Pancreas (tissue), 10 donors: ENCODE results near the gene TMEM255B. TPM values are rescaled to one million over a fixed set of nuclear protein-coding genes. Genes with fewer than 3 reads are reported as not detected.
A peak's percentile ranks its signal among the peaks of the same experiment; 100 is the strongest.

ENCODE experiments used
- ATAC-seq, 4 donors: fragments of 200-7000 bp; cut with Tn5 transposase; one replicate each; pipeline versions ENCODE4 v1.8.0 to v1.9.1; 2020; ENCODE audit warnings: mild to moderate bottlenecking in 4 of 4, moderate library complexity in 4 of 4
- DNase-seq, 6 donors: peaks; one replicate each; pipeline ENCODE4 v3.0.0-alpha.2; 2020
- FAIRE-seq: peaks from 2 replicates; lab custom pipeline; 2012; peaks lifted over from hg19 to GRCh38; lab: Jason Lieb, UNC
- H3K27ac ChIP-seq, 4 donors: fragments of 200-600 bp; sonication (generic); 1 replicate in 3 of 4; 2 replicates in 1 of 4; pipeline versions ENCODE4 v1.5.0 to v1.8.0; 2020
- H3K27me3 ChIP-seq, 4 donors: fragments of 200-600 bp; one replicate each; pipeline ENCODE4 v1.8.0; 2021
- H3K36me3 ChIP-seq, 3 donors: fragments of 200-600 bp; sonication (generic) in 1 of 3; one replicate each; pipeline versions ENCODE4 v1.5.0 to v1.8.0; 2020 to 2021
- H3K4me1 ChIP-seq, 3 donors: fragments of 200-600 bp; one replicate each; pipeline ENCODE4 v1.8.0; 2021
- H3K4me3 ChIP-seq, 4 donors: fragments of 200-600 bp; sonication (generic) in 2 of 4; one replicate each; pipeline versions ENCODE4 v1.5.0 to v1.8.0; 2020 to 2021
- H3K9me3 ChIP-seq, 4 donors: fragments of 200-600 bp; one replicate each; pipeline ENCODE4 v1.8.0; 2021
- CTCF ChIP-seq, 4 donors: fragments of 200-600 bp; sonication (generic) in 3 of 4; IDR thresholded peaks; one replicate each; pipeline versions ENCODE4 v1.5.0 to v1.8.0; 2021; ENCODE audit warnings: antibody characterized with exemption in 4 of 4
- WGBS, 2 donors: extraction: QIAGEN DNeasy Blood & Tissue Kit; methylation state at CpG; one replicate each; pipeline ENCODE4 v1.1.7; 2013; 5-methylcytosine and 5-hydroxymethylcytosine counted together
- intact Hi-C, 3 donors: fragments of 100-400 bp; cut with DNase I; formaldehyde crosslinking; loops; one replicate each; pipeline versions ENCODE4 v1.11.1 to v1.14.2; 2022
- polyA plus RNA-seq, 2 donors: library from polyadenylated mRNA; stranded (reverse); fragments of 200-250 nt; gene quantifications; one replicate each; pipeline ENCODE4 v1.2.3, GENCODE V29; 2013
- total RNA-seq, 6 donors: library from RNA; stranded (reverse); fragmentation: NEBNext Ultra II Directional in 4 of 6; extraction: Animal tissue kit (Norgen Biotek cat#: 25700) in 4 of 6; gene quantifications; one replicate each; pipeline versions ENCODE4 v1.2.1 to v1.2.4, GENCODE V29; 2021 to 2023
- donor health status: healthy with polysubstance abuse.
- donor health status: DM: no; HTN: no; CAD: no; lungs with moderate emphysema.
- donor health status: DM: no; HTN: no; CAD: no.
- donor health status: control.
- donor health status: control.
- donor health status: Bipolar disorder and iron deficiency.
- donor health status: DM: yes; HTN: yes; CAD: no.
- donor health status: DM: no; HTN: no; CAD: no.
- donor health status: DM: no; HTN: no; CAD: no.
- donor health status: DM: yes; HTN: yes; CAD: no.

The TMEM255B gene
- total and polyA plus RNA-seq, 8 donors: 1.8 to 17.9 (median 4.4) TPM

DNA sequence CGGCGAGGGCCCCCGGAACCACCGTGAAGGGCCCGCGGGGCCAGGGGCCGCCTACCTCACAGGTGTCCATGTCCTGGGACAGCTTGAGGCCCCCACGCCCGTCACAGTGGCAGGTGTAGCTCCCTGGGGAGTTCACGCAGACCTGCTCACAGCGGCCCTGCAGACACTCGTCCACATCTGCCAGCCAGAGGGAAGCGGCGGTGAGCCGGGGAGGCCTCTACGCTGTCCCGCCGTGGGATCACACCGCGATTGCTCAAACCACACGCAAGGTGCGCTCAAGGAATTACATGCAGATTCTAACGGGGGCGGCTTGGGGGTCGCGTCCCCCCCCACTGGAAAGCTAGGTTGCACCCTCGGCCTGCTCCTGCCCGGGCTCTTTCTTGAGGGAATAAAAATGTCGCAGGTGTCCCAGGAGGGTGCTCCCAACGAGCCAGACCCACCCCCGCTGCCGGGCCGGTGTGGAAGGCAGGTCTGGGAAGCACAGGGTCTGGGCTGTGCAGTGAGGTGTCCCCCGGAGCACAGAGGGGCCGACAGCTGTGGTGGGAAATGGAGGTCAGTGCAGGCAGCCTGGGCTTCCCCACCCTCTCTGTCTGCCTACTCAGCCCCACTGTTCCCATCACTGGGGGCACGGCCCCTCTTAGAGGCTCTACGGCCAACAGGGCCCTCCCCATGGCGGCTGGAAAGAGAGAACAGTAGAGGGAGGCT, 75.6 kb downstream of the TMEM255B start:
- WGBS, 2 donors: 87 to 90% methylated on average over 38 of the region's 38 CpGs

GRCh38 chr13:113835461-113836270, 76.6 kb downstream of the TMEM255B start:
- intact Hi-C loops: no loop called here
- no peak for FAIRE-seq
- no peak overlapping the region for H3K27ac ChIP-seq

More for the DNA sequence above, 75.6 kb downstream of the TMEM255B start:
- H3K9me3 ChIP-seq: no peaks in the 10 kb centered on the region
- no peaks in the 10 kb centered on the region for H3K27me3 ChIP-seq
- H3K4me3 ChIP-seq: no peak overlapping the region
- ATAC-seq (no peak), FAIRE-seq (no peak), DNase-seq (peak in 2 of 6 donors; percentile 35 to 75)
- H3K36me3 ChIP-seq: peaks cover 0 to 7% (median 0%) of the 10 kb centered on the region in 3 donors
- H3K4me1 ChIP-seq: peaks cover 12 to 21% (median 16%) of the 10 kb centered on the region in 3 donors
- TF ChIP-seq CTCF (IDR thresholded peaks at IDR 0.05): no peak
- H3K27ac ChIP-seq: no peak overlapping the region
- intact Hi-C loops: no loop called here

GRCh38 chr13:113836768-113837559, 77.9 kb downstream of the TMEM255B start:
- Histone ChIP-seq H3K36me3 (peaks cover 0 to 7% (median 0%) of the 10 kb centered on the region in 3 donors), H3K9me3 (no peaks in the 10 kb centered on the region), H3K27ac (peak overlapping the region; percentile 68 to 83 (median 74)), H3K4me3 (no peak overlapping the region), H3K4me1 (peaks cover 12 to 21% (median 16%) of the 10 kb centered on the region in 3 donors), H3K27me3 (no peaks in the 10 kb centered on the region)
- ATAC-seq (peak; percentile 55 to 77 (median 68)), FAIRE-seq (no peak), DNase-seq (peak in 4 of 6 donors; percentile 52 to 82 (median 76))
- intact Hi-C loops: no loop called here
- WGBS, 2 donors: 39 to 40% methylated on average over 19 of the region's 19 CpGs
- TF ChIP-seq CTCF (IDR thresholded peaks at IDR 0.05): no peak

More at GRCh38 chr13:113835461-113836270, 76.6 kb downstream of the TMEM255B start:
- peak in 2 of 6 donors; percentile 35 to 63 for DNase-seq
- TF ChIP-seq CTCF (IDR thresholded peaks at IDR 0.05): no peak
- peaks cover 0 to 7% (median 0%) of the 10 kb centered on the region in 3 donors for H3K36me3 ChIP-seq
- no peak for ATAC-seq
- no peaks in the 10 kb centered on the region for H3K27me3 ChIP-seq
- WGBS, 2 donors: 90 to 92% methylated on average over 37 of the region's 37 CpGs
- H3K9me3 ChIP-seq: no peaks in the 10 kb centered on the region
- no peak overlapping the region for H3K4me3 ChIP-seq
- H3K4me1 ChIP-seq: peaks cover 12 to 21% (median 16%) of the 10 kb centered on the region in 3 donors

DNA sequence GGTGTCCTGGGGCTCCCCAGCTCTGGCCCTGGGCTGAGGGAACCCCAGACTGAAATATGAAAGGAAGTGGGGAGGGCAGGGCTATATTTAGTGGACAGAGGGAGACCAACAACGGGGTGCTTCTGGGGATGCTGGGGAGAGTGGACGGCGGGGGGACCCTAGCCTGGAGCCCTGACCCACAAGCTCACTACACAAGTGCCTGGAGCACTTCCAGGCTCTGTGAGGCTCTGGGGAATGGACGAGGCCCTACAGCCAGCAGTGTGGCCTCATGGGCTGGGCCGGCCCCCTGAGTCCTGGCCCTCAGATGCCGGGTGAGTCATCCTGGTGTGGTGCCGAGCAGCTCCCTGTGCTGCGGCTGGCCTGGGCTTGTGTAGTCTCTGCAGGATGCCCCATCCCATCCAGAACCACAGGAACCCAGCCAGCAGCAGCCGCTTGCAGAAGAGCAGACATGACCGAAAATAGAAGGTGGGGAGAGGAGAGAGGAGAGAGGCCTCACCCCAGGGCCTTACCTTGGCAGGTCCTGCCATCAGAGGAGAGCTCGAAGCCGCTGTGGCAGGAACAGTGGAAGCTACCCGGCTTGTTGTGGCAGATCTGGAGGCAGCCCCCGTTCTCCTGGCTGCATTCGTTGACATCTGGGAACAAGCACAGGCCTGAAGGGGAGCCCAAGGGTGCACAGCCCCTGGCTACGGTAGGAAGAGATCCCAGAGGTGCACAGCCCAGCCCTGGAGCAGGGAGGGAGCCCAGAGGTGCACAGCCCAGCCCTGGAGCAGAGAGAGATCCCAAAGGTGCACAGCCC, 78.7 kb downstream of the TMEM255B start:
- peaks cover 12 to 21% (median 16%) of the 10 kb centered on the region in 3 donors for H3K4me1 ChIP-seq

More for the DNA sequence above, 78.7 kb downstream of the TMEM255B start:
- H3K4me3 ChIP-seq: peak overlapping the region in 2 of 4 donors; percentile 20 to 21
- intact Hi-C loops: no loop called here
- peak; percentile 84 to 94 (median 92) for ATAC-seq
- TF ChIP-seq CTCF (IDR thresholded peaks at IDR 0.05): no peak
- peaks cover 0 to 3% (median 0%) of the 10 kb centered on the region in 3 donors for H3K36me3 ChIP-seq
- peak; percentile 69 to 95 (median 88) for DNase-seq
- no peak for FAIRE-seq
- H3K27ac ChIP-seq: peak overlapping the region; percentile 68 to 83 (median 74)
- 52 to 62% methylated on average over 15 to 16 of the region's 16 CpGs for WGBS, 2 donors
- H3K9me3 ChIP-seq: no peaks in the 10 kb centered on the region
- H3K27me3 ChIP-seq: no peaks in the 10 kb centered on the region
